Thyroid gland (tissue), 4 donors: ENCODE results near the gene ASCC2.
"Not testable (repeated sequence)": the region's sequence is repeated elsewhere in the genome, so short reads cannot be mapped to it uniquely, and the experiment has no call there.

Source experiments
- POLR2A ChIP-seq, 2 donors: fragments of 450-650 bp; IDR thresholded peaks; one replicate each; pipeline ENCODE4 v1.6.1; 2017; ENCODE audit warnings: antibody characterized with exemption in 2 of 2, mild to moderate bottlenecking in 2 of 2, moderate library complexity in 1 of 2
- TF ChIP-seq, protein P1 (sequence below), 6 experiments: fragments of 200-600 bp in 3 of 6; fragments of 450-650 bp in 3 of 6; sonication (generic) in 3 of 6; IDR thresholded peaks; one replicate each; pipeline ENCODE4 v1.5.1; 2016 to 2019; ENCODE audit warnings: antibody characterized with exemption in 6 of 6, mild to moderate bottlenecking in 2 of 6, inconsistent platforms in 1 of 6, moderate library complexity in 1 of 6

DNA sequence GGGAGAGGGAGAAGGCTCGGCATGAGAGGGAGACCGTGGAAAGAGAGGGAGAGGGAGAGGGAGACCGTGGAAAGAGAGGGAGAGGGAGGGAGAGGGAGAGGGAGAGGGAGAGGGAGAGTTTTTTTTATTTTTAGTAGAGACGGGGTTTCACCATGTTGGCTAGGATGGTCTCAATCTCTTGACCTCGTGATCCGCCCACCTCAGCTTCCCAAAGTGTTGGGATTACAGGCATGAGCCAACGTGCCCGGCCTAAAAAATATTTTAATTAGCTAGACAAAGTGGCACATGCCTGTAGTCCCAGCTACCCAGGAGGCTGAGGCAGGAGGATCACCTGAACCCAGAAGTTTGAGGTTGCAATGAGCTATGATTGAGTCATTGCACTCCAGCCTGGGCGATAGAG, 21.0 kb upstream of the ASCC2 start:
- TF ChIP-seq, protein P1, sequence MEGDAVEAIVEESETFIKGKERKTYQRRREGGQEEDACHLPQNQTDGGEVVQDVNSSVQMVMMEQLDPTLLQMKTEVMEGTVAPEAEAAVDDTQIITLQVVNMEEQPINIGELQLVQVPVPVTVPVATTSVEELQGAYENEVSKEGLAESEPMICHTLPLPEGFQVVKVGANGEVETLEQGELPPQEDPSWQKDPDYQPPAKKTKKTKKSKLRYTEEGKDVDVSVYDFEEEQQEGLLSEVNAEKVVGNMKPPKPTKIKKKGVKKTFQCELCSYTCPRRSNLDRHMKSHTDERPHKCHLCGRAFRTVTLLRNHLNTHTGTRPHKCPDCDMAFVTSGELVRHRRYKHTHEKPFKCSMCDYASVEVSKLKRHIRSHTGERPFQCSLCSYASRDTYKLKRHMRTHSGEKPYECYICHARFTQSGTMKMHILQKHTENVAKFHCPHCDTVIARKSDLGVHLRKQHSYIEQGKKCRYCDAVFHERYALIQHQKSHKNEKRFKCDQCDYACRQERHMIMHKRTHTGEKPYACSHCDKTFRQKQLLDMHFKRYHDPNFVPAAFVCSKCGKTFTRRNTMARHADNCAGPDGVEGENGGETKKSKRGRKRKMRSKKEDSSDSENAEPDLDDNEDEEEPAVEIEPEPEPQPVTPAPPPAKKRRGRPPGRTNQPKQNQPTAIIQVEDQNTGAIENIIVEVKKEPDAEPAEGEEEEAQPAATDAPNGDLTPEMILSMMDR (IDR thresholded peaks at IDR 0.05) = not testable (repeated sequence)
- TF ChIP-seq POLR2A (IDR thresholded peaks at IDR 0.05) = not testable (repeated sequence)
